Muscle layer of colon (tissue), 2 donors: ENCODE data around the gene PLEKHH3.
"Not testable (repeated sequence)": the region's sequence is repeated elsewhere in the genome, so short reads cannot be mapped to it uniquely, and the experiment has no call there.

ENCODE experiments used
- H3K27ac ChIP-seq: one replicate; pipeline ENCODE4 v1.7.0; 2013; ENCODE audit warnings: low read depth, mild to moderate bottlenecking, low read length, moderate library complexity
- H3K27me3 ChIP-seq, 2 donors: one replicate each; pipeline ENCODE4 v1.7.0; 2013; ENCODE audit warnings: low read length in 2 of 2, mild to moderate bottlenecking in 2 of 2; ENCODE audit not compliant: insufficient read depth in 2 of 2, control insufficient read depth in 1 of 2
- H3K36me3 ChIP-seq: one replicate; pipeline ENCODE4 v1.7.0; 2013; ENCODE audit warnings: mild to moderate bottlenecking, low read length; ENCODE audit not compliant: insufficient read depth
- H3K4me1 ChIP-seq: one replicate; pipeline ENCODE4 v1.7.0; 2013; ENCODE audit warnings: mild to moderate bottlenecking, low read length; ENCODE audit not compliant: insufficient read depth
- H3K4me3 ChIP-seq, 2 donors: one replicate each; pipeline ENCODE4 v1.7.0; 2013; ENCODE audit warnings: low read length in 2 of 2, low read depth in 1 of 2, mild to moderate bottlenecking in 1 of 2, moderate library complexity in 1 of 2
- H3K9ac ChIP-seq: one replicate; pipeline ENCODE4 v1.7.0; 2013; ENCODE audit warnings: low read length
- H3K9me3 ChIP-seq: one replicate; pipeline ENCODE4 v1.7.0; 2013; ENCODE audit warnings: mild to moderate bottlenecking, low read length
- donor health status: abdominal sarcoma.
- donor health status: Adenocarcinoma of cecum.

Gene PLEKHH3

DNA sequence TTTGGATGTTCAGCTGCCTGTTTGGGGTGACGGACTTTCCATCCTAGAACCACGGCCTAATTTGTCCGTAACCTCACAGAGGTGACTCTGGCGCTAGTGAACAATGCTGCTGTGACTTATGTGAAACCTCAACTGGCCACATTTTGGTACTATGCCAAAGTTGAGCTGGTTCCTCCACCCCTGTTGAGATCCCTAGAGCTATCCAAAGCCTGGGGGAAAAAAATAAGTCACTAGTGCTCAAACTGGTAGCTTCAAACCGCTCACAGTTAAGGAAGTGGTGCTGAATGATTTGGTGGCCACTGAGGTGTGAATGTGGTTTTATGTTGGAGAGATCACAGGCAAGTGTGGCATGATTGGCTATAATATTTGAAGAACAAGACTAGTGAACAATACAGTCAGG, 29.0 kb downstream of the PLEKHH3 start:
- Histone ChIP-seq H3K9ac (no peak overlapping the region), H3K9me3 (no peaks in the 10 kb centered on the region), H3K27me3 (no peaks in the 10 kb centered on the region), H3K36me3 (no peaks in the 10 kb centered on the region), H3K4me3 (no peak overlapping the region), H3K27ac (no peak overlapping the region), H3K4me1 (no peaks in the 10 kb centered on the region)

- no peak overlapping the region for H3K9ac ChIP-seq
- H3K9me3 ChIP-seq, result no peaks in the 10 kb centered on the region
- no peaks in the 10 kb centered on the region for H3K27me3 ChIP-seq
- H3K4me1 ChIP-seq, result no peaks in the 10 kb centered on the region
- no peak overlapping the region for H3K27ac ChIP-seq
- H3K36me3 ChIP-seq, result no peaks in the 10 kb centered on the region
- H3K4me3 ChIP-seq, result no peak overlapping the region
These were observed 34.5 kb downstream of the PLEKHH3 start for GRCh38 chr17:42642336-42642735.

DNA sequence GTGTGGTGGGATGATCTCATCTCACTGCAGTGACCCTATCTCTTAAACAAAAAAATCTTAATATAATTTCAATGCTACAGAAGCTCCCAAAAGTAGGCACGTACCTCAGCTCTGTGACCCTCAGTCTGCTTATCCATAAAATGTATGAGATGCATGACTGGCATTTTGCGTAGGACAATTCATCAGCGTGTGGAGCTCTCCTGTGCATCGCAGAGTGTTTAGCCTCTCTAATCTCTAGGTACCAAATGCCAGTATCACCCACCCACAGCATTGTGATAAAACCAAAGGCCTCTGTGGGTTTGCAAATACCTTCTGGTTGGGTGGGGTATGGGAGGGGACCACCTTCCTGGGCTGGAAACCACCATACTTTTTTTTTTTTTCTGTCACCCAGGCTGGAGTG, 36.7 kb downstream of the PLEKHH3 start:
- Histone ChIP-seq H3K27ac (no peak overlapping the region), H3K9ac (no peak overlapping the region), H3K36me3 (no peaks in the 10 kb centered on the region), H3K9me3 (no peaks in the 10 kb centered on the region), H3K4me3 (no peak overlapping the region), H3K4me1 (no peaks in the 10 kb centered on the region), H3K27me3 (no peaks in the 10 kb centered on the region)

GRCh38 chr17:42639525-42640113, 37.2 kb downstream of the PLEKHH3 start:
- Histone ChIP-seq H3K4me1 (no peaks in the 10 kb centered on the region), H3K27me3 (no peaks in the 10 kb centered on the region), H3K9me3 (no peaks in the 10 kb centered on the region), H3K4me3 (no peak overlapping the region), H3K27ac (no peak overlapping the region), H3K9ac (no peak overlapping the region), H3K36me3 (no peaks in the 10 kb centered on the region)

- H3K27me3 ChIP-seq, result no peaks in the 10 kb centered on the region
- H3K4me3 ChIP-seq, result no peak overlapping the region
- no peak overlapping the region for H3K27ac ChIP-seq
- no peak overlapping the region for H3K9ac ChIP-seq
- H3K36me3 ChIP-seq, result no peaks in the 10 kb centered on the region
- H3K4me1 ChIP-seq, result no peaks in the 10 kb centered on the region
- no peaks in the 10 kb centered on the region for H3K9me3 ChIP-seq
These were observed 43.8 kb downstream of the PLEKHH3 start for GRCh38 chr17:42632949-42633444.

GRCh38 chr17:42629411-42630009, 47.3 kb downstream of the PLEKHH3 start:
- no peaks in the 10 kb centered on the region for H3K36me3 ChIP-seq
- H3K4me1 ChIP-seq, result no peaks in the 10 kb centered on the region
- no peaks in the 10 kb centered on the region for H3K27me3 ChIP-seq
- no peak overlapping the region for H3K27ac ChIP-seq
- no peak overlapping the region for H3K4me3 ChIP-seq
- H3K9me3 ChIP-seq, result no peaks in the 10 kb centered on the region
- H3K9ac ChIP-seq, result no peak overlapping the region

GRCh38 chr17:42627032-42627764, 49.6 kb downstream of the PLEKHH3 start:
- not testable (repeated sequence) for H3K9ac ChIP-seq, H3K9me3 ChIP-seq, H3K4me3 ChIP-seq, H3K4me1 ChIP-seq, H3K27me3 ChIP-seq, H3K27ac ChIP-seq, H3K36me3 ChIP-seq

DNA sequence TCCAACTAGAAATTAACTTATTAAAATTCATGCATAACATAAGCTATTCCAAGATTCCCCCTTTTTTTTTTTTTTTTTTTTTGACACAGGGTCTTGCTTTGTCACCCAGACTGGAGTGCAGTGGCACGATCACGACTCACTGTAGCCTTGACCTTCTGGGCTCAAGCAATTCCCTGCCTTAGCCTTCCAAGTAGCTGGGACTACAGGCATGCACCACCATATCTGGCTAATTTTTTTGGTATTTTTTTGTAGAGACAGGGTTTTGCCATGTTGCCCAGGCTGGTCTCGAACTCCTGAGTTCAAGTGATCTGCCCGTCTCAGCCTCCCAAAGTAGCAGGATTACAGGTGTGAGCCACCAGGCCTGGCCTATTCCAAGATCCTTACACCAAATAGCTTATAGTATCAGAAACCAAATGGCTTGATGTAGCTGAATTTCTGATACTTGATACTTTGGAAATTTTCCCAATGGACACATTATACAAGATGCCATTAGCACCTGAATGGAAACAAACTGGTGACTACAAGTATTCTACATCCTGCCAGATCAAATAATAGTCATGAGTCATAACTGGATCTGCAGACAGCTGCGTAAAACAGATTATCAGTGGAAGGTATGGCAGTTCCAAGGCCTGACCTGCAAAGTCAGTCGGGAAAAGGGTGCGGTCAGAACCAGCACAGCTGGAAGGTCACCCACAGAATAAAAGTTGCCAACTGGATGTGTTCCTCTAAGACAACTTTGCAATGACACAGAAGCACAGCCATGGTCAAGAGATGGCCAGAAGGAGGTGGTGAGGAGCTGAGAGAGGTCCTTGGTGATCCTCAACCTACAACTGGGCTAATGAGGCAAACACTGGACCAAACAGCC, 52.8 kb downstream of the PLEKHH3 start:
- no peak overlapping the region for H3K4me3 ChIP-seq
- no peak overlapping the region for H3K9ac ChIP-seq
- H3K27ac ChIP-seq, result no peak overlapping the region

GRCh38 chr17:42623271-42623670, 53.5 kb downstream of the PLEKHH3 start:
- Histone ChIP-seq H3K27ac (no peak overlapping the region), H3K27me3 (no peaks in the 10 kb centered on the region), H3K4me3 (no peak overlapping the region), H3K9me3 (no peaks in the 10 kb centered on the region), H3K4me1 (peaks cover 5% of the 10 kb centered on the region), H3K36me3 (no peaks in the 10 kb centered on the region), H3K9ac (no peak overlapping the region)

More for the DNA sequence above, 52.8 kb downstream of the PLEKHH3 start:
- Histone ChIP-seq H3K27me3 (no peaks in the 10 kb centered on the region), H3K36me3 (no peaks in the 10 kb centered on the region), H3K9me3 (no peaks in the 10 kb centered on the region), H3K4me1 (no peaks in the 10 kb centered on the region)

DNA sequence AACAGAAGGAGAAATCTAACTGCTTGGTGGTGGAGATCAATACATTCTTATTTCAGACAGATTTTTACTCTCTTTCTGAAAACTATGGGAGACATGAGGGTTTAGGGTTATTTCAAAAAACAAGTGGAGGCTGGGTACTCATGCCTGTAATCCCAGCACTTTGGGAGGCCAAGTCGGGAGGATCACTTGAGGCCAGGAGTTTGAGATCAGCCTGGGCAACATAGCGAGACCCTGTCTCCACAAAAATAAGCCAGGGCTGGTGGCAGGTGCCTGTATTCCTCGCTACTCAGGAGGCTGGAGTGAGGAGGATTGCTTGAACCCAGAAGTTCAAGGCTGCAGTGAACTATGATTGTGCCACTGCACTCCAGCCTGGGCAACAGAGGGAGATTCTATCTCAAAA, 54.8 kb downstream of the PLEKHH3 start:
- H3K4me1 ChIP-seq, result peaks cover 12% of the 10 kb centered on the region
- not testable (repeated sequence) for H3K4me3 ChIP-seq, H3K36me3 ChIP-seq, H3K9me3 ChIP-seq, H3K9ac ChIP-seq, H3K27ac ChIP-seq, H3K27me3 ChIP-seq

- peaks cover 12% of the 10 kb centered on the region for H3K4me1 ChIP-seq
- H3K4me3 ChIP-seq, result no peak overlapping the region
- no peak overlapping the region for H3K27ac ChIP-seq
- H3K9me3 ChIP-seq, result no peaks in the 10 kb centered on the region
- no peaks in the 10 kb centered on the region for H3K27me3 ChIP-seq
- H3K9ac ChIP-seq, result no peak overlapping the region
- H3K36me3 ChIP-seq, result peaks cover 20% of the 10 kb centered on the region
These were observed 58.2 kb downstream of the PLEKHH3 start for GRCh38 chr17:42618442-42619150.
